ENCODE data around the gene FRAS1. TPM values are rescaled to one million over a fixed set of nuclear protein-coding genes. Genes with fewer than 3 reads are reported as not detected.

Gene FRAS1
- total and polyA plus RNA-seq, 8 donors, result 4.7 to 21.5 (median 14.7) TPM

DNA sequence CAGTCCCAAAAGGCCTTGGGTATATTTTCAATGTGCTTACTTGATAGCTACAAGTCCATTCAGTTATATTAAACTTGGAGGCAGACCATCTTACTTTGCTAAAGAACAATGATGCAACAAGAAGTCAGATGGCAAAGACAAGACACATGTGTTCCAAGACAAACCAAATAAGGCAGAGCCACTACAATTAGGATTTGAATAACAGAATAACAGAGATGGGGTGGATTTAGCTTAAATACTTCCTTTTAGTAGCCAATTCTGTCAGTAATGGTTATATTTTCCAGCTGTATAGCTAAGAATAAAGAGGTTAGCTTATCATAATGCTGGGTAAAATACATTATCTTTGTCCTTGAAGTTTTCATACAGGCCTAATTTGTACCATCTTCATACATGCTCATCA, 37.7 kb upstream of the FRAS1 start:
- no peaks in the 10 kb centered on the region for H3K36me3 ChIP-seq
- TF ChIP-seq, protein P1, sequence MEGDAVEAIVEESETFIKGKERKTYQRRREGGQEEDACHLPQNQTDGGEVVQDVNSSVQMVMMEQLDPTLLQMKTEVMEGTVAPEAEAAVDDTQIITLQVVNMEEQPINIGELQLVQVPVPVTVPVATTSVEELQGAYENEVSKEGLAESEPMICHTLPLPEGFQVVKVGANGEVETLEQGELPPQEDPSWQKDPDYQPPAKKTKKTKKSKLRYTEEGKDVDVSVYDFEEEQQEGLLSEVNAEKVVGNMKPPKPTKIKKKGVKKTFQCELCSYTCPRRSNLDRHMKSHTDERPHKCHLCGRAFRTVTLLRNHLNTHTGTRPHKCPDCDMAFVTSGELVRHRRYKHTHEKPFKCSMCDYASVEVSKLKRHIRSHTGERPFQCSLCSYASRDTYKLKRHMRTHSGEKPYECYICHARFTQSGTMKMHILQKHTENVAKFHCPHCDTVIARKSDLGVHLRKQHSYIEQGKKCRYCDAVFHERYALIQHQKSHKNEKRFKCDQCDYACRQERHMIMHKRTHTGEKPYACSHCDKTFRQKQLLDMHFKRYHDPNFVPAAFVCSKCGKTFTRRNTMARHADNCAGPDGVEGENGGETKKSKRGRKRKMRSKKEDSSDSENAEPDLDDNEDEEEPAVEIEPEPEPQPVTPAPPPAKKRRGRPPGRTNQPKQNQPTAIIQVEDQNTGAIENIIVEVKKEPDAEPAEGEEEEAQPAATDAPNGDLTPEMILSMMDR (IDR thresholded peaks at IDR 0.05), result no peak
- no peak overlapping the region for H3K4me3 ChIP-seq
- FAIRE-seq (no peak), DNase-seq (no peak), ATAC-seq (no peak)
- no peaks in the 10 kb centered on the region for H3K4me1 ChIP-seq
- no peaks in the 10 kb centered on the region for H3K9me3 ChIP-seq
- H3K27ac ChIP-seq, result no peak overlapping the region
- intact Hi-C loops (cut with DNase I), result no loop called here
- no peaks in the 10 kb centered on the region for H3K27me3 ChIP-seq

GRCh38 chr4:78020677-78021076, 36.4 kb upstream of the FRAS1 start:
- DNase-seq, result no peak
- no peak for FAIRE-seq

DNA sequence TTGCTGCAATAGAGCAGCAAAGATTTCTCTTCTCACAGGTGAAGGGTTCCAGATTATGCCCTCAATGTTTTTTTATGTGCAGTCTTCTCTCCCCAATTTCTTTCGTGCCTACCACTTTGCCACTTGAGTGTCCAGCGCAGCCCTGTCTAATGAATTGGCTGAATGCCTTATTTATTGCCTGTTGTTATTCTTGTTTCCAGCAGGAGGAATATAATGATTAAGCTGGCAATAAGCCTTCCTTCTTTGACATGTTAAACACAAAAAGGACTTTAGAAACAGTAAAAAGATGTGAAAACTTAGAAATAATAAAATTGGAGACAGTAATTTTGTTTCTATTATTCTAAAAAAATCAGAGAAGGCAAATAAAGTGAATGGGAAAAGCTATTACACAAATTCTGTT, 34.6 kb upstream of the FRAS1 start:
- no peak for FAIRE-seq
- Histone ChIP-seq H3K4me3 (no peak overlapping the region), H3K36me3 (no peaks in the 10 kb centered on the region), H3K27ac (no peak overlapping the region), H3K4me1 (no peaks in the 10 kb centered on the region), H3K27me3 (no peaks in the 10 kb centered on the region), H3K9me3 (no peaks in the 10 kb centered on the region)
- TF ChIP-seq, protein P1 (IDR thresholded peaks at IDR 0.05), result peak in 1 of 4 donors; percentile 11
- DNase-seq, result no peak
- intact Hi-C loops (cut with DNase I), result no loop called here
- no peak for ATAC-seq
- WGBS, 2 donors, result 32 to 50% methylated on average over 2 of the region's 2 CpGs

More at GRCh38 chr4:78020677-78021076, 36.4 kb upstream of the FRAS1 start:
- intact Hi-C loops (cut with DNase I), result no loop called here
- Histone ChIP-seq H3K4me1 (no peaks in the 10 kb centered on the region), H3K9me3 (no peaks in the 10 kb centered on the region), H3K27ac (no peak overlapping the region), H3K4me3 (no peak overlapping the region), H3K27me3 (no peaks in the 10 kb centered on the region), H3K36me3 (no peaks in the 10 kb centered on the region)
- 74 to 81% methylated on average over 4 of the region's 4 CpGs for WGBS, 2 donors
- ATAC-seq, result no peak
- TF ChIP-seq, protein P1 (IDR thresholded peaks at IDR 0.05), result no peak

DNA sequence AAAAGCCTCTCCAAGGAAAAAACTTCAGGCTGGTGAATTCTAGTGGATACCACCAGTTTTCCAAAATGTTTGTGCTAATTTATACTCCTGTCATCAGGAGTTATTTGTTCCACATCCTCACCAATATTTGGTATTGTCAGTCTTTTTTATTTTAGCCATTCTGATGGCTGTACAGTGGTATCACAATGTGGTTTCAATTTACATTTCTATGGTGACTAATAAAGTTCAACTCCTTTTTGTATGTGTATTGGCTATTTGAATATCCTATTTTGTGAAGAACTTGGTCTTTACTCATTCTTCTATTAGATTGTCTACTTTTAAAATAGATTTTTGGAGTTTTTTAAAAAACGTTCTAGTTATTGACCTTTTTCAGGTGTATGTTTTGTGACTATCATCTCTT, 33.0 kb upstream of the FRAS1 start:
- ATAC-seq (no peak), DNase-seq (no peak), FAIRE-seq (no peak)
- Histone ChIP-seq H3K4me1 (no peaks in the 10 kb centered on the region), H3K27ac (no peak overlapping the region), H3K36me3 (no peaks in the 10 kb centered on the region), H3K9me3 (no peaks in the 10 kb centered on the region), H3K4me3 (no peak overlapping the region), H3K27me3 (no peaks in the 10 kb centered on the region)
- WGBS, 2 donors, result 32 to 35% methylated on average over 1 of the region's 1 CpG
- TF ChIP-seq, protein P1 (IDR thresholded peaks at IDR 0.05), result no peak
- intact Hi-C loops (cut with DNase I), result no loop called here

- H3K27ac ChIP-seq, result no peak overlapping the region
- FAIRE-seq (no peak), ATAC-seq (no peak), DNase-seq (no peak)
- no peaks in the 10 kb centered on the region for H3K4me1 ChIP-seq
- H3K9me3 ChIP-seq, result no peaks in the 10 kb centered on the region
- H3K27me3 ChIP-seq, result no peaks in the 10 kb centered on the region
- 81 to 90% methylated on average over 3 of the region's 3 CpGs for WGBS, 2 donors
- H3K36me3 ChIP-seq, result no peaks in the 10 kb centered on the region
- intact Hi-C loops (cut with DNase I), result no loop called here
- TF ChIP-seq, protein P1 (IDR thresholded peaks at IDR 0.05), result no peak
- H3K4me3 ChIP-seq, result no peak overlapping the region
These were observed 32.5 kb upstream of the FRAS1 start for GRCh38 chr4:78024576-78025091.

Data from pancreas (tissue), 10 donors.